DOHH2 (cell line): Measurements from ENCODE around the gene RMI1.

Source experiments
- H3F3A ChIP-seq: fragments of 200-600 bp; sonication (generic), shearing (Covaris generic); 2 replicates; pipeline ENCODE4 v1.6.0; 2016; ENCODE audit warnings: antibody characterized with exemption, mild to moderate bottlenecking; ENCODE audit not compliant: control insufficient read depth, insufficient read depth
- H3K27ac ChIP-seq: fragments of 200-600 bp; sonication (generic); 2 replicates; pipeline ENCODE4 v1.5.1; 2014; ENCODE audit warnings: low read depth, mild to moderate bottlenecking, low read length, moderate library complexity
- H3K27me3 ChIP-seq: fragments of 200-600 bp; sonication (generic); 2 replicates; pipeline ENCODE4 v1.6.1; 2014; ENCODE audit warnings: mild to moderate bottlenecking, low read length, mixed read lengths; ENCODE audit not compliant: control insufficient read depth
- H3K36me3 ChIP-seq: fragments of 200-600 bp; sonication (generic); 2 replicates; pipeline ENCODE4 v1.6.1; 2014; ENCODE audit warnings: mild to moderate bottlenecking, low read length, moderate library complexity, mixed read lengths; ENCODE audit not compliant: control insufficient read depth
- H3K4me1 ChIP-seq: fragments of 200-600 bp; sonication (generic); 2 replicates; pipeline ENCODE4 v1.6.1; 2014; ENCODE audit warnings: mild to moderate bottlenecking, low read length, mixed read lengths; ENCODE audit not compliant: control insufficient read depth
- H3K4me2 ChIP-seq: fragments of 200-600 bp; sonication (generic); 2 replicates; pipeline ENCODE4 v1.6.0; 2014; ENCODE audit warnings: mild to moderate bottlenecking, low read length, moderate library complexity
- H3K4me3 ChIP-seq: fragments of 200-600 bp; sonication (generic); 2 replicates; pipeline ENCODE4 v1.5.1; 2014; ENCODE audit warnings: mild to moderate bottlenecking, low read length, mixed read lengths
- H3K79me2 ChIP-seq: fragments of 200-600 bp; sonication (generic); 2 replicates; pipeline ENCODE4 v1.6.1; 2014; ENCODE audit warnings: mild to moderate bottlenecking, low read length, mixed read lengths; ENCODE audit not compliant: control insufficient read depth
- H3K9me2 ChIP-seq: fragments of 200-600 bp; sonication (generic); replicated peaks from 2 replicates; pipeline ENCODE4 v1.6.1; 2014; ENCODE audit warnings: mild to moderate bottlenecking, low read length, mixed read lengths; ENCODE audit not compliant: control insufficient read depth
- H3K9me3 ChIP-seq: fragments of 200-600 bp; sonication (generic); 2 replicates; pipeline ENCODE4 v1.6.1; 2014; ENCODE audit warnings: antibody characterized with exemption, low read length, mixed read lengths; ENCODE audit not compliant: control insufficient read depth, insufficient read depth
- H4K20me1 ChIP-seq: fragments of 200-600 bp; sonication (generic); 2 replicates; pipeline ENCODE4 v1.6.0; 2014; ENCODE audit warnings: low read depth, mild to moderate bottlenecking, antibody characterized with exemption, low read length, moderate library complexity; ENCODE audit not compliant: control insufficient read depth, insufficient read depth
- EZH2phosphoT487 ChIP-seq: fragments of 200-600 bp; sonication (generic); IDR thresholded peaks from 2 replicates; pipeline ENCODE4 v1.6.1; 2017; ENCODE audit warnings: borderline replicate concordance, mild to moderate bottlenecking, antibody characterized with exemption, low read length, moderate library complexity, mixed read lengths
- TF ChIP-seq, protein P1 (sequence below): fragments of 200-600 bp; sonication (generic); IDR thresholded peaks from one replicate; pipeline ENCODE4 v1.5.1; 2014; ENCODE audit warnings: antibody characterized with exemption, mild to moderate bottlenecking, low read depth, low read length; ENCODE audit not compliant: poor library complexity, severe bottlenecking

RMI1 gene

DNA sequence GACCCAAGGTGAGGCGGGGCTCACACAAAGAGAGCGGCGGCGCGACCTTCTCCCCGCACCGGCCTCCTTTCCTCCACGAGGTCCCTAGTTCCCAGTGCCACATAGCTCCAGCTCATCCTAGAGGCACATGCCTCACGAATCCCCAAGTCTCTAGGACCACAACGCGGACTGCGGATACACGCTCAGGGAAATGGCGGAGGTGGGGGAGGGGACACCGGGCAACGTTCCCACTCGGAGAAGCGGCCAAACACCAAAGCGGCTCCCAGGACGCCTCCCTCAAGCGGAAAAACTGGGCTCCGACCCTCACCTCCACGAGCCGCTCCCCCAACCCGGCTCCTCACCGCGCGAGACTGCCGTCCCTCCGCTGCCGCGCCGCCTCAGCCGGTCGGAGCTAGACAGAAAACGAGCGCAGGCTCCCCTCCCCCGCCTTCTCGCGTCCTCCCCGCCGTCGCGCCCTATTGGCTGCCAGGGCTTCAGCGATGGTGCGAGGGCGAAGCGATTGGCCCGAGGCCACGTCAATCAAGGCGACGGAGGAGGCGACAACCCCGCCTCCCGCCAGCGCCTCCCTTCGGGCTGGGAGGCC is 702 bp upstream of the RMI1 start, which contains the start of gene HNRNPK:
Gene HNRNPK, minus strand, starts transcription at position 404 of the 583 bp plus-strand sequence. CDS start 1,963 bp downstream, outside the sequence.
- peak within 1 kb of the TSS; percentile 92 for H3K27ac ChIP-seq
- TF ChIP-seq EZH2phosphoT487 = no peak
- TF ChIP-seq, protein P1, sequence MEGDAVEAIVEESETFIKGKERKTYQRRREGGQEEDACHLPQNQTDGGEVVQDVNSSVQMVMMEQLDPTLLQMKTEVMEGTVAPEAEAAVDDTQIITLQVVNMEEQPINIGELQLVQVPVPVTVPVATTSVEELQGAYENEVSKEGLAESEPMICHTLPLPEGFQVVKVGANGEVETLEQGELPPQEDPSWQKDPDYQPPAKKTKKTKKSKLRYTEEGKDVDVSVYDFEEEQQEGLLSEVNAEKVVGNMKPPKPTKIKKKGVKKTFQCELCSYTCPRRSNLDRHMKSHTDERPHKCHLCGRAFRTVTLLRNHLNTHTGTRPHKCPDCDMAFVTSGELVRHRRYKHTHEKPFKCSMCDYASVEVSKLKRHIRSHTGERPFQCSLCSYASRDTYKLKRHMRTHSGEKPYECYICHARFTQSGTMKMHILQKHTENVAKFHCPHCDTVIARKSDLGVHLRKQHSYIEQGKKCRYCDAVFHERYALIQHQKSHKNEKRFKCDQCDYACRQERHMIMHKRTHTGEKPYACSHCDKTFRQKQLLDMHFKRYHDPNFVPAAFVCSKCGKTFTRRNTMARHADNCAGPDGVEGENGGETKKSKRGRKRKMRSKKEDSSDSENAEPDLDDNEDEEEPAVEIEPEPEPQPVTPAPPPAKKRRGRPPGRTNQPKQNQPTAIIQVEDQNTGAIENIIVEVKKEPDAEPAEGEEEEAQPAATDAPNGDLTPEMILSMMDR = no peak

DNA sequence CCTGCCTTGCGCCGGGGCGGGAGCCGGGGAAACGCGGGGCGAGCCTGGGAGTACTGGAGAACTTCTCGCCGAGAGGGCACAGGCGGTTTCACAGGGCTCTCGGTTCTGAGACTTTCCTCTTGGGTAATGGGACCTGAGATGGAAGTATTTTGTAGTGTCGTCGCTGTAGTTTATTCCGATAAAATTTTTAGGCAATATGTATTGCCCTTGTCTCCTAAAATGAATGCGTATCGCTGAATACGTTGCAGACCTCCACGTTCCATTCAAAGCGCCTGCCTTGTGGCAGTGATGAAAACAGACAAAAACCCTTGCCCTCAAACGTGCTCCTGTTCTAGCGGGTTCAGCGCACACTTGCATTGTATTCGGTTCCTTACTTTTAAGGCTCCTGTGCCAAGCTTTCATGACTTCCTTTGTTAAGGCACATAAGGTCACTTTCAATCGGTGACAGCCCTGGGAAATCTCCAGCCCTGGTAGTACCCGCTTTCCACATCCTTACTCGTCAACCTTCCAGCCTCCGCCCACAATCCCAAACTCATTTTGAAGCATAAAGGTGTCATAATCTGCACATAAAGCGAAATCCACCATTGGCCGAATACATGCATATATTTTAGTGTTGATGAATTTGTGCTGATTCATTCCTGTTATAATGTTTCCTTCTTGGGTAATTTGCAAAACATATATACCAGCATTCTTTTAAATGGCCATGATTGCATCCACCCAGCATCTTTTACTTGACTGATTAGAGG is 694 bp downstream of the RMI1 start:
- no peak for TF ChIP-seq EZH2phosphoT487
- TF ChIP-seq, protein P1 = no peak
- H3K27me3 ChIP-seq = no peaks in the 10 kb centered on the region

More for the DNA sequence above, 702 bp upstream of the RMI1 start, which contains the start of gene HNRNPK:
- H3K4me2 ChIP-seq = peak within 1 kb of the TSS; percentile 67
- no peaks in the 10 kb centered on the region for H3K27me3 ChIP-seq
- peaks cover 44% of the 10 kb centered on the region for H4K20me1 ChIP-seq
- peaks cover 54% of the 10 kb centered on the region for H3K4me1 ChIP-seq
- H3K79me2 ChIP-seq = peaks cover 98% of the 10 kb centered on the region
- no peaks in the 10 kb centered on the region for H3K9me2 ChIP-seq
- H3F3A ChIP-seq = peaks cover 40% of the 10 kb centered on the region
- peaks cover 79% of the 10 kb centered on the region for H3K36me3 ChIP-seq
- peak within 1 kb of the TSS; percentile 98 for H3K4me3 ChIP-seq
- no peaks in the 10 kb centered on the region for H3K9me3 ChIP-seq

DNA sequence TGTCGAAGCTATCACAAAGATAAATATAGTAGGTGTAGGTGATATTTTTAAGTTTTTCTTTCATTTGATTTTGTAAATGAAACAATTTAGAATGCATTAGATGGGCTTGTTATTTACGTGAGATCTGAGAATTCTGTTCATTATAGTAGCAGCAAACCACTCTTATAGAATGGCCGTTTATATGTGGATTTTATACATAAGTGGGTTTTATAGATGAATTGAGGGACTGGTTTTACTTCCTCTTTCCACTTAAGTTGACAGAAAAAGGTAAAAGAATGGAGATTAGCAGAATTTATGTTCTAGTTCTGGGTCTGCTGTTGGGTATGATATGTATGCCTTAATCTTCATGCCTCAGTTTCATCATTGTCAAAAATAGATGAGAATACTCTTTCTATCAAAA is 5.6 kb downstream of the RMI1 start:
- Histone ChIP-seq H3K9me2 (no peaks in the 10 kb centered on the region), H3K36me3 (peaks cover 64% of the 10 kb centered on the region), H3F3A (peaks cover 13% of the 10 kb centered on the region; the same call in 1 of the 2 replicates), H3K4me1 (peaks cover 65% of the 10 kb centered on the region), H3K27me3 (no peaks in the 10 kb centered on the region), H3K79me2 (peaks cover 97% of the 10 kb centered on the region), H3K27ac (peak overlapping the region; percentile 69), H3K4me3 (peak overlapping the region; percentile 56), H4K20me1 (peaks cover 23% of the 10 kb centered on the region), H3K4me2 (peak overlapping the region; percentile 67), H3K9me3 (no peaks in the 10 kb centered on the region)
- TF ChIP-seq, protein P1 = no peak
- no peak for TF ChIP-seq EZH2phosphoT487

More for the DNA sequence above, 694 bp downstream of the RMI1 start:
- Histone ChIP-seq H3K9me3 (no peaks in the 10 kb centered on the region), H3K79me2 (peaks cover 98% of the 10 kb centered on the region), H3K4me2 (peak overlapping the region; percentile 67), H3K27ac (peak overlapping the region; percentile 92), H4K20me1 (peaks cover 31% of the 10 kb centered on the region), H3K4me3 (peak overlapping the region; percentile 98), H3K4me1 (peaks cover 63% of the 10 kb centered on the region), H3K36me3 (peaks cover 69% of the 10 kb centered on the region), H3F3A (peaks cover 35% of the 10 kb centered on the region), H3K9me2 (no peaks in the 10 kb centered on the region)
